Epidermal melanocyte (primary cell): ENCODE measurements around the gene ZXDC.

ENCODE experiments used
- DNase-seq: peaks from one replicate; pipeline ENCODE4 v3.0.0; 2011; ENCODE audit warnings: low spot score; ENCODE audit not compliant: insufficient read length

The ZXDC gene

GRCh38 chr3:126510308-126510910 is 34.7 kb upstream of the ZXDC start:
- DNase-seq: no peak

- DNase-seq: no peak
Measured at GRCh38 chr3:126509597-126510307, 34.1 kb upstream of the ZXDC start.

- no peak for DNase-seq
Measured at GRCh38 chr3:126508564-126508964, 32.9 kb upstream of the ZXDC start.

- DNase-seq: no peak
Measured at GRCh38 chr3:126507886-126508285, 32.2 kb upstream of the ZXDC start.

GRCh38 chr3:126503701-126504100 is 28.0 kb upstream of the ZXDC start:
- no peak for DNase-seq

GRCh38 chr3:126502656-126503055 is 27.0 kb upstream of the ZXDC start:
- DNase-seq: no peak

- no peak for DNase-seq
Measured at GRCh38 chr3:126501736-126502135, 26.0 kb upstream of the ZXDC start.

- DNase-seq: no peak
Measured at GRCh38 chr3:126501054-126501453, 25.4 kb upstream of the ZXDC start.

- DNase-seq: no peak
Measured at GRCh38 chr3:126500016-126500415, 24.3 kb upstream of the ZXDC start.

GRCh38 chr3:126499401-126499800 is 23.7 kb upstream of the ZXDC start:
- no peak for DNase-seq

- no peak for DNase-seq
Measured at GRCh38 chr3:126498929-126499328, 23.2 kb upstream of the ZXDC start.

GRCh38 chr3:126498461-126498860 is 22.8 kb upstream of the ZXDC start:
- no peak for DNase-seq

GRCh38 chr3:126497956-126498355 is 22.3 kb upstream of the ZXDC start:
- no peak for DNase-seq

GRCh38 chr3:126496894-126497850 is 21.5 kb upstream of the ZXDC start:
- DNase-seq: no peak

- DNase-seq: no peak
Measured at GRCh38 chr3:126495786-126496185, 20.1 kb upstream of the ZXDC start.

- no peak for DNase-seq
Measured at GRCh38 chr3:126494970-126495230, 19.2 kb upstream of the ZXDC start.

GRCh38 chr3:126494204-126494969 is 18.7 kb upstream of the ZXDC start:
- no peak for DNase-seq

GRCh38 chr3:126493739-126494138 is 18.0 kb upstream of the ZXDC start:
- DNase-seq: no peak

GRCh38 chr3:126493051-126493450 is 17.4 kb upstream of the ZXDC start:
- DNase-seq: no peak

GRCh38 chr3:126491221-126492013 is 15.7 kb upstream of the ZXDC start:
- no peak for DNase-seq

- no peak for DNase-seq
Measured at GRCh38 chr3:126490619-126491018, 14.9 kb upstream of the ZXDC start.
